Left lung (tissue), 10 donors: ENCODE data around the gene UBA5. TPM values are rescaled to one million over a fixed set of nuclear protein-coding genes. Genes with fewer than 3 reads are reported as not detected.

Experiments used
- ATAC-seq: fragments of 200-7000 bp; cut with Tn5 transposase; one replicate; pipeline ENCODE4 v1.9.1; 2020; ENCODE audit warnings: moderate library complexity
- DNase-seq, 4 donors: peaks; one replicate each; pipeline ENCODE4 v3.0.0-alpha.2; 2013 to 2020
- H3K27ac ChIP-seq, 2 donors: fragments of 200-600 bp; sonication (generic) in 1 of 2; one replicate each; pipeline versions ENCODE4 v1.5.0 to v1.8.0; 2020 to 2021
- H3K27me3 ChIP-seq, 2 donors: fragments of 200-600 bp; sonication (generic) in 1 of 2; one replicate each; pipeline versions ENCODE4 v1.5.0 to v1.8.0; 2020 to 2021
- H3K36me3 ChIP-seq, 2 donors: fragments of 200-600 bp; sonication (generic) in 1 of 2; one replicate each; pipeline versions ENCODE4 v1.5.0 to v1.8.0; 2020 to 2021
- H3K4me1 ChIP-seq, 2 donors: fragments of 200-600 bp; one replicate each; pipeline ENCODE4 v1.8.0; 2021
- H3K4me3 ChIP-seq, 2 donors: fragments of 200-600 bp; sonication (generic) in 1 of 2; one replicate each; pipeline versions ENCODE4 v1.5.0 to v1.8.0; 2020 to 2021; ENCODE audit warnings: mild to moderate bottlenecking in 1 of 2
- H3K9me3 ChIP-seq, 2 donors: fragments of 200-600 bp; sonication (generic) in 1 of 2; one replicate each; pipeline versions ENCODE4 v1.5.0 to v1.8.0; 2020 to 2021
- CTCF ChIP-seq, 2 donors: fragments of 200-600 bp; sonication (generic) in 1 of 2; IDR thresholded peaks; one replicate each; pipeline versions ENCODE4 v1.5.0 to v1.8.0; 2021; ENCODE audit warnings: antibody characterized with exemption in 2 of 2
- intact Hi-C, 2 donors: fragments of 100-400 bp; cut with DNase I; formaldehyde crosslinking; loops; one replicate each; pipeline versions ENCODE4 v1.11.2 to v1.14.2; 2022
- polyA plus RNA-seq, 6 donors: library from polyadenylated mRNA; unstranded; fragments of 120-200 nt; gene quantifications; one replicate each; pipeline ENCODE4 v1.2.1, GENCODE V29; 2013; ENCODE audit not compliant: insufficient read length in 6 of 6
- total RNA-seq, 2 donors: library from RNA; stranded (reverse); fragmentation: NEBNext Ultra II Directional; extraction: Animal tissue kit (Norgen Biotek cat#: 25700); gene quantifications; one replicate each; pipeline ENCODE4 v1.2.1, GENCODE V29; 2021
- donor health status: DM: no; HTN: yes; CAD: no.
- donor health status: DM: no; HTN: no; CAD: no.

The UBA5 gene
- total and polyA plus RNA-seq, 8 donors: 34.1 to 89.3 (median 75.5) TPM

- no peak for ATAC-seq
- intact Hi-C loops: no loop called here
- no peaks in the 10 kb centered on the region for H3K27me3 ChIP-seq
- TF ChIP-seq CTCF (IDR thresholded peaks at IDR 0.05): no peak
- no peak for DNase-seq
- no peaks in the 10 kb centered on the region for H3K9me3 ChIP-seq
- H3K27ac ChIP-seq: no peak overlapping the region
- H3K4me3 ChIP-seq: no peak overlapping the region
- H3K4me1 ChIP-seq: peaks cover 0 to 4% of the 10 kb centered on the region in 2 donors
- peaks cover 0 to 74% of the 10 kb centered on the region in 2 donors for H3K36me3 ChIP-seq
Observed at GRCh38 chr3:132713977-132714727, 54.0 kb downstream of the UBA5 start.

- no peaks in the 10 kb centered on the region for H3K9me3 ChIP-seq
- no peak overlapping the region for H3K4me3 ChIP-seq
- peaks cover 13 to 25% of the 10 kb centered on the region in 2 donors for H3K4me1 ChIP-seq
- intact Hi-C loops: no loop called here
- no peak for ATAC-seq
- H3K27me3 ChIP-seq: no peaks in the 10 kb centered on the region
- no peak for DNase-seq
- H3K27ac ChIP-seq: no peak overlapping the region
- peaks cover 0 to 57% of the 10 kb centered on the region in 2 donors for H3K36me3 ChIP-seq
- no peak for TF ChIP-seq CTCF (IDR thresholded peaks at IDR 0.05)
Observed at GRCh38 chr3:132716372-132716771, 56.2 kb downstream of the UBA5 start.

- Histone ChIP-seq H3K27ac (no peak overlapping the region), H3K36me3 (peaks cover 0 to 34% of the 10 kb centered on the region in 2 donors), H3K9me3 (no peaks in the 10 kb centered on the region), H3K27me3 (no peaks in the 10 kb centered on the region), H3K4me1 (peaks cover 13 to 35% of the 10 kb centered on the region in 2 donors), H3K4me3 (peak overlapping the region; percentile 1 to 89)
- DNase-seq (no peak), ATAC-seq (no peak)
- no peak for TF ChIP-seq CTCF (IDR thresholded peaks at IDR 0.05)
- intact Hi-C loops: no loop called here
Observed at GRCh38 chr3:132720228-132720627, 60.1 kb downstream of the UBA5 start.

- H3K4me1 ChIP-seq: peaks cover 13 to 35% of the 10 kb centered on the region in 2 donors
- intact Hi-C loops: no loop called here
- peak in 3 of 4 donors; percentile 62 to 95 (median 78) for DNase-seq
- ATAC-seq: peak; percentile 26
- no peaks in the 10 kb centered on the region for H3K27me3 ChIP-seq
- peak overlapping the region; percentile 77 to 89 for H3K4me3 ChIP-seq
- H3K9me3 ChIP-seq: no peaks in the 10 kb centered on the region
- TF ChIP-seq CTCF (IDR thresholded peaks at IDR 0.05): peak in 1 of 2 donors; percentile 64
- H3K27ac ChIP-seq: peak overlapping the region; percentile 92 to 93
- peaks cover 0 to 23% of the 10 kb centered on the region in 2 donors for H3K36me3 ChIP-seq
Observed at GRCh38 chr3:132721479-132722164, 61.5 kb downstream of the UBA5 start.
